Muscle layer of duodenum (tissue), 2 donors: ENCODE data around the gene MELK.

Experiments used
- H3K27ac ChIP-seq: one replicate; pipeline ENCODE4 v1.7.0; 2013; ENCODE audit warnings: mild to moderate bottlenecking, low read length
- H3K27me3 ChIP-seq: one replicate; pipeline ENCODE4 v1.7.0; 2013; ENCODE audit warnings: low read depth, mild to moderate bottlenecking, control low read depth, low read length
- H3K36me3 ChIP-seq, 2 donors: one replicate each; pipeline ENCODE4 v1.7.0; 2013; ENCODE audit warnings: low read length in 2 of 2, control low read depth in 1 of 2, mild to moderate bottlenecking in 1 of 2; ENCODE audit not compliant: insufficient read depth in 2 of 2, control insufficient read depth in 1 of 2
- H3K4me1 ChIP-seq, 2 donors: one replicate each; pipeline ENCODE4 v1.7.0; 2013; ENCODE audit warnings: low read length in 2 of 2, mild to moderate bottlenecking in 2 of 2, control low read depth in 1 of 2, moderate library complexity in 1 of 2; ENCODE audit not compliant: insufficient read depth in 2 of 2, control insufficient read depth in 1 of 2
- H3K4me3 ChIP-seq, 2 donors: one replicate each; pipeline ENCODE4 v1.7.0; 2013; ENCODE audit warnings: low read length in 2 of 2, low read depth in 1 of 2, mild to moderate bottlenecking in 1 of 2
- H3K9me3 ChIP-seq, 2 donors: one replicate each; pipeline ENCODE4 v1.7.0; 2013; ENCODE audit warnings: low read length in 2 of 2, control low read depth in 1 of 2, mild to moderate bottlenecking in 1 of 2; ENCODE audit not compliant: control insufficient read depth in 1 of 2
- donor health status: healthy.

Gene MELK

DNA sequence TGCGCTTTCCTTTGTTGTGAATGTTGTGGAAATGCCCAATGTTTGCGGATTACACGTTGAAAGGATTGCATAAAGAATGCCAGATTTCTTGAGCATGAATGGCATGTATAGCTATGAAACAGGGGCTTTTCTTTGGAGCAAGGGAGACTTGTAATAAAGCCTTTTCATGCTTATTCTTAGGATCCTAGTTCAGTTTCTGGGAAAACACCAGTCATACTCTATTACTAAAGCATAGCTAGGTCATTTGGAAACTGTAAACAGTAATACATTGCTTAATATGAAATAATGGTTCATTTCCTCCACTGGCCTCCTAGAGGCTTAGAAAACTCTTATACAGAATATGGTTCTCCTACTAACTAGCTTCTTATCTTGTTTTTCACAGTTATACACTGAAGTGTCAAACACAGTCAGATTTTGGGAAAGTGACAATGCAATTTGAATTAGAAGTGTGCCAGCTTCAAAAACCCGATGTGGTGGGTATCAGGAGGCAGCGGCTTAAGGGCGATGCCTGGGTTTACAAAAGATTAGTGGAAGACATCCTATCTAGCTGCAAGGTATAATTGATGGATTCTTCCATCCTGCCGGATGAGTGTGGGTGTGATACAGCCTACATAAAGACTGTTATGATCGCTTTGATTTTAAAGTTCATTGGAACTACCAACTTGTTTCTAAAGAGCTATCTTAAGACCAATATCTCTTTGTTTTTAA is 104.2 kb downstream of the MELK start:
- no peaks in the 10 kb centered on the region for H3K4me1 ChIP-seq
- H3K27ac ChIP-seq: no peak overlapping the region

DNA sequence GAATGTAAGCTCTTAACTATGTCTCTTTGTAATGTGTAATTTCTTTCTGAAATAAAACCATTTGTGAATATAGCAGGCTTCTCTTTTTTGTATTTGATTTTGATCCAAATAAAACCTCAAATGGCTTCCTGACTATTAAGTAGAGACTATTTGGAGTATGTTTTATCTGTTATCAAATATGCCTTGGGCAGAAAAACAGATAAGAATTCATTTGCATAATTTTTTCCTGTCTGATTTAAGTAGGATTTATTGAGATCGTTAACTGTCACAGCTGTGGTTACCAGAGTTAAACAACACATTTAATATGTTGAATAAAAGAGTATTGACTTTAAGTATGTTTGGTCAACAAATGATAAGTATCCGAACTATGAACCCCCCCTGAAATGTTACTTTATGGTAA is 104.9 kb downstream of the MELK start:
- H3K27me3 ChIP-seq: no peaks in the 10 kb centered on the region

More for the DNA sequence above, 104.2 kb downstream of the MELK start:
- Histone ChIP-seq H3K9me3 (peaks cover 1 to 3% of the 10 kb centered on the region in 2 donors), H3K27me3 (no peaks in the 10 kb centered on the region), H3K4me3 (no peak overlapping the region), H3K36me3 (no peaks in the 10 kb centered on the region)

GRCh38 chr9:36679710-36680109 is 107.0 kb downstream of the MELK start:
- Histone ChIP-seq H3K27ac (no peak overlapping the region), H3K27me3 (no peaks in the 10 kb centered on the region), H3K9me3 (peaks cover 4 to 6% of the 10 kb centered on the region in 2 donors), H3K36me3 (no peaks in the 10 kb centered on the region), H3K4me1 (no peaks in the 10 kb centered on the region), H3K4me3 (no peak overlapping the region)

More for the DNA sequence above, 104.9 kb downstream of the MELK start:
- no peaks in the 10 kb centered on the region for H3K4me1 ChIP-seq
- no peak overlapping the region for H3K4me3 ChIP-seq
- peaks cover 4 to 6% of the 10 kb centered on the region in 2 donors for H3K9me3 ChIP-seq
- H3K36me3 ChIP-seq: no peaks in the 10 kb centered on the region
- no peak overlapping the region for H3K27ac ChIP-seq

GRCh38 chr9:36686471-36686870 is 113.8 kb downstream of the MELK start:
- H3K4me3 ChIP-seq: no peak overlapping the region

DNA sequence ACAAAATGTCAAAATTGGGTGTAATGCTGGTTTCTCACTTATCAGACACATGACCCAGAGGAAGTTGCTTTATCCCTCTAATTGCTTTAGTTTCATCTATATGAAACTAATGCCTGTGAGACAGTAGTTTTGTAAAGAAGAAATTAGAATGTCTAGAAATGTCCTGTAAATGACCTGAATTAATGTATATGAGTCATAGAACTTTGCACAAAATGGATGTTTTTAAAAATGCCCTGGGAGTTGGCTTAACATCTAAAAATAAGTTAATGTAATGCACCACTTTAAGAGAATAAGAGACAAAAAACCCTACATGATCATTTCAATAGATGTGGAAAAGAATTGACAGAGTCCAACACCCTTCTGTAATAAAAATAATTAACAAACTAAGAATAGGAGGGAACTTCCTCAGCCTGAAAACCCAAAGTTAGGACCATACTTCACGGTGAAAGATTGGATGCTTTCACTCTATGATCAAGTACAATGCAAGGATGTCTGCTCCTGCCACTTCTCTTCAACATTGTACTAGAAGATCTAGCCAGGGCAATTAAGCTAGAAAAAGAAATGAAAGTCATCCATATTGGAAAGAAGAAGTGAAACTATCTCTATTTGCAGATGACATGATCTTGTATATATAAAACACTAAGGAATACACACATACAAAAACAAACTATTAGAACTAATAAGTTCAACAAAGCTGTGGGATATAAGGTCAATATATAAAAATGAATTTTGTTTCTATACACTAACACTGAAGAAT is 117.9 kb downstream of the MELK start:
- Histone ChIP-seq H3K36me3 (no peaks in the 10 kb centered on the region), H3K9me3 (no peaks in the 10 kb centered on the region), H3K4me1 (no peaks in the 10 kb centered on the region), H3K27ac (no peak overlapping the region), H3K4me3 (no peak overlapping the region), H3K27me3 (no peaks in the 10 kb centered on the region)

More at GRCh38 chr9:36686471-36686870, 113.8 kb downstream of the MELK start:
- Histone ChIP-seq H3K27me3 (no peaks in the 10 kb centered on the region), H3K4me1 (no peaks in the 10 kb centered on the region), H3K27ac (no peak overlapping the region), H3K9me3 (peaks cover 4 to 5% of the 10 kb centered on the region in 2 donors), H3K36me3 (no peaks in the 10 kb centered on the region)

- no peaks in the 10 kb centered on the region for H3K9me3 ChIP-seq
- no peak overlapping the region for H3K27ac ChIP-seq
- no peaks in the 10 kb centered on the region for H3K4me1 ChIP-seq
- H3K36me3 ChIP-seq: no peaks in the 10 kb centered on the region
- H3K27me3 ChIP-seq: no peaks in the 10 kb centered on the region
- H3K4me3 ChIP-seq: no peak overlapping the region
Observed at GRCh38 chr9:36691671-36692070, 119.0 kb downstream of the MELK start.

DNA sequence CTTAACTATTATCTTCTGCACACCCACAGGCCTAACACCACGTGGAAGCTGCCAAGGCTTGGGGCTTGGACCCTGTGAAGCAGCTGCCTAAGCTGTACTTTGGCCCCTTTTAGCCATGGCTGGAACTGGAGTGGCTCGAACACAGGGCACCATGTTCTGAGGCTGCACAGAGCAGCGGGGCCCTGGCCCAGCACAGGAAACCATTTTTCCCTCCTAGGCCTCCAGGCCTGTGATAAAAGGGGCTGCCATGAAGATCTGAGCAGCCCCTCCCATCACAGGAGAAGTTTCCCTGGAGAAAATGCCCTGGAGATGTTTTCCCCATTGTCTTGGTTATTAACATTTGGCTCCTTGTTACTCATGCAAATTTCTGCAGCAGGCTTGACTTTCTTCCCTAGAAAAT is 126.3 kb downstream of the MELK start:
- Histone ChIP-seq H3K27ac (no peak overlapping the region), H3K4me3 (no peak overlapping the region), H3K36me3 (no peaks in the 10 kb centered on the region), H3K4me1 (no peaks in the 10 kb centered on the region), H3K27me3 (no peaks in the 10 kb centered on the region), H3K9me3 (no peaks in the 10 kb centered on the region)

GRCh38 chr9:36704148-36704547 is 131.5 kb downstream of the MELK start:
- Histone ChIP-seq H3K4me3 (no peak overlapping the region), H3K27ac (no peak overlapping the region), H3K36me3 (no peaks in the 10 kb centered on the region), H3K9me3 (no peaks in the 10 kb centered on the region), H3K27me3 (no peaks in the 10 kb centered on the region), H3K4me1 (no peaks in the 10 kb centered on the region)

DNA sequence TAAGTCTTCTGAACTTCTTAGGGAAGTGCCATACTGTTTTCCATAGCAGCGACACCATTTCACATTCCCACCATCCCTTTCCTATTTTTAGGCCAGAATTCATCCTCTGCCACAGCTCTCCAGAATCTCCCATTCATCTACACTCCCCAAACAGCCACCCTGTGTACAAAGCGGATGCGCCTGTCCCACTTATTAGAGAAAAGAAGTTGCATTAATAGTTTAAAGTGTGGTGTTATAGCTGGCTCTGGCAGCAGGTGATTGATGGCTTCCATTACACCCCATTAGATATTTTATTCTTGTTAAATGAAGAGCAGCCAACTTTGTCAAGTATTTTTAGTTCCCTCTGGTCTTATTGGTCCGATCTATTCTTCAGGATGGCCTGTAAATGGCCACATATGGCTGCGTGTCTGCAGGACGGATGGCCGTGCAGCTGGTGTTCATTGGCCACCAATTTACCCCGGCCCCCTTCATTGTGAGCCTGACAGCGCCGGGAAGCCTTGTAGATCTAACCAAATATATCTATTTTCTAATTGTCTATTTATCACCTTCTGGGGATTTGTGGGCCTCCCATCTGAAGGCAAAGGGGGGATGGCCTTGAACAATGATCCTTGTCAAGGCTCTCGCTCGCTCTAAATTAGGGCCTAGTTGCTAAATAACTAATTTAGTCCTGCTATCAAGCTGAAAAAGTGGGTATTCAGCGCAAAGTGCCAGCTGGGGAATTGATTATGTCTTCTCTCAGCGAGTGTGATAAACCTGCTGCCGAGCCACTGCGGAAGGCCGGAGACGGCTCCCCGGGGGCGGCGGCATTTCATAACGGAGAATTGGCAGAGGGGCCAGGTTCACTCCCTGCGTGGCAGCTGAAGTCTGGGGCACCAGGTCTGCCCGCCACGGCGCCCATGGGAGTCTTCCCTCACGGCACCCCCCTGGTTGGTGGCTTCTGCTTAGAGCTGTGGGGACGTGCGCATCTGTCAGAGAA is 141.1 kb downstream of the MELK start:
- Histone ChIP-seq H3K27me3 (no peaks in the 10 kb centered on the region), H3K4me1 (no peaks in the 10 kb centered on the region), H3K4me3 (no peak overlapping the region), H3K36me3 (no peaks in the 10 kb centered on the region), H3K27ac (no peak overlapping the region), H3K9me3 (peaks cover 0 to 5% of the 10 kb centered on the region in 2 donors)

DNA sequence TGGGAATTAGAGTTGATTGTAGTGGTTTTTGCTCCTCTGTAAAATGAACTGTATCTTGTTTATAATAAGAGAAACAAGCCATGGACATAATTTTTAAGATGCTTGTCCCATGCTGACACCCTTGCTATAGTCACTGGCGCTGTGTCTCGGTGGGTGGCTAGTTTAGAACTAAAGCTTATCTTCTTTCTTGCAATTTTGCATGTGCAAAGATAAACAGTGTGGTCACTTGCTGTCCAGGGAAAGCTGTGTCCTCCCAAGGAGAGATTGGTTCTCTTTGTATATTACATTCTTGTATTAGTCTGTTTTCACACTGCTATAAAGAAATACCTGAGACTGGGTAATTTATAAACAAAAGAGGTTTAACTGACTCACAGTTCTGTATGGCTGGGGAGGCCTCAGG is 143.8 kb downstream of the MELK start:
- no peaks in the 10 kb centered on the region for H3K27me3 ChIP-seq

GRCh38 chr9:36717276-36717675 is 144.6 kb downstream of the MELK start:
- no peak overlapping the region for H3K4me3 ChIP-seq
- peaks cover 0 to 5% of the 10 kb centered on the region in 2 donors for H3K9me3 ChIP-seq
- no peaks in the 10 kb centered on the region for H3K27me3 ChIP-seq
- H3K27ac ChIP-seq: no peak overlapping the region
- H3K36me3 ChIP-seq: no peaks in the 10 kb centered on the region
- H3K4me1 ChIP-seq: no peaks in the 10 kb centered on the region

More for the DNA sequence above, 143.8 kb downstream of the MELK start:
- H3K27ac ChIP-seq: no peak overlapping the region
- H3K4me1 ChIP-seq: no peaks in the 10 kb centered on the region
- H3K36me3 ChIP-seq: no peaks in the 10 kb centered on the region
- H3K4me3 ChIP-seq: no peak overlapping the region
- peaks cover 0 to 5% of the 10 kb centered on the region in 2 donors for H3K9me3 ChIP-seq
